22Rv1 (cell line): ENCODE measurements around the gene ATG9B.

ENCODE experiments used
- H3K27ac ChIP-seq: fragments of 450-650 bp; 2 replicates; pipeline ENCODE4 v1.5.1; 2017
- CTCF ChIP-seq: fragments of 450-650 bp; IDR thresholded peaks from 2 replicates; pipeline ENCODE4 v1.5.1; 2017; ENCODE audit warnings: mild to moderate bottlenecking
- ZFX ChIP-seq: fragments of 450-650 bp; IDR thresholded peaks from 2 replicates; pipeline ENCODE4 v1.6.1; 2017; ENCODE audit warnings: antibody characterized with exemption, borderline replicate concordance

The ATG9B gene

DNA sequence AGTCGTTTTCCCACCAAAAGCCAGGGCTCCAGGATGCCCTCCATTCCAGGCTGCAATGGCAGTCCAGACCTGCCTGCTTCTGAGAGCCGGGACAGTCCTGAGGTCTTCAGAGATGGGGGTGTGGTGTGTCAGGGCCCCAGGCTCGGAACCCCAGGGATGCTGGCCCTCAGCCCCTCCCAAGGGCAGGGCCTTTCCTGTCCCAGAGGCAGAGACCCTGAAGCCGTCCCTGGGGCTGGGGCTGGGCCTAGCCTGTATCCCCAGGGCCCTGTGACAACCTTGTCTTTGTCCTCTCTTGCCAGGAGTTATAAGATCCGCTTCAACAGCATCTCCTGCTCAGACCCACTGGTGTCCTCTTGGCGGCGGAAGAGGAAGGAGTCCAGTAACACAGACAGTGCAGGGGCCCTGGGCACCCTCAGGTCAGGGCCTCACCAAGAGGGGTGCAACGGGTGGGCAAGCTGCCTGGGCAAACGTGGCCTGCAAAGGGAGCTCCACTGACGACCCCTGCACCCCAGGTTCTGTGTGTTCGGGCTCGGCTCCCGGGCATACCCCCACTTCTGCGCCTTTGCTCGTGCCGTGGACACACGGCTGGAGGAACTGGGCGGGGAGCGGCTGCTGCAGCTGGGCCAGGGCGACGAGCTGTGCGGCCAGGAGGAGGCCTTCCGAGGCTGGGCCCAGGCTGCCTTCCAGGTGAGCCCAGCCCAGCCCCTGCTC is 17.5 kb downstream of the ATG9B start:
- no peak overlapping the region for H3K27ac ChIP-seq
- TF ChIP-seq ZFX = no peak
- TF ChIP-seq CTCF = no peak

DNA sequence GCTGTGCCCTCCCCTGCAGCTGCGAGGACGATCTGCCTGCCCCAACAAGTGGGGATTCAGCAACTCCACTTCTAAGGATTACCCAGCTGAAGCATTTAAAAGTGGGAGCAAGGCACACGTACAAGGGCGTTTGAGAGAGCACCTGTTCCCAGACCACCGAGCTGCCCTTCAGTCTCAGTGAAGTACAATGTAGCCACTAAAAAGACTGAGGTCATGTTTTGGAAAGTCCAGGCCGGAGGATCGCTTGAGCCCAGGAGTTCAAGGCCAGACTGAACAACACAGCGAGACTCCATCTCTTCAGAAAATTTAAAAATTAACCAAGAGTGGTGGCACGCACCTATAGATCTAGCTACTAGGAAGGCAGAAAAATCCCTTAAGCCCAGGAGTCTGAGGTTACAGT is 18.7 kb downstream of the ATG9B start:
- TF ChIP-seq ZFX = no peak
- no peak overlapping the region for H3K27ac ChIP-seq

DNA sequence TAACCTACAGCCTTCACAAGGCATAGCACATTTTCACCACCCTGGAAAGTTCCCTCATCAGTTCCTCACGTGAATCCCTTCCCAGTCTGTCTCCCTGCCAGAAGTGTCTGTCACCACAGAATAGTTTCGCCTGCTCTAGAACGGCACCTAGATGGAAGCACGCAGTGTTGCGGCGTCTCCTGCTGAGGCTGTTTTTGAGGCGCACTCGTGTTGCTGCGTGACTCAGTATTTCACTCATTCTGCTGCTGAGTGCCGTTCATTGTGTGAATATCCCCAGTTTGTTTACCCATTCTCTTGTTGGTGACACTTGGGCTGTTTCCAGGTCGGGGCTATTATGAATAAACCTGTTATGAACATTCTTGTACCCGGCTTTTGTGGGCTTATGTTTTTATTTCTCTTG is 20.7 kb downstream of the ATG9B start:
- no peak overlapping the region for H3K27ac ChIP-seq
- TF ChIP-seq ZFX (no peak), CTCF (no peak)

DNA sequence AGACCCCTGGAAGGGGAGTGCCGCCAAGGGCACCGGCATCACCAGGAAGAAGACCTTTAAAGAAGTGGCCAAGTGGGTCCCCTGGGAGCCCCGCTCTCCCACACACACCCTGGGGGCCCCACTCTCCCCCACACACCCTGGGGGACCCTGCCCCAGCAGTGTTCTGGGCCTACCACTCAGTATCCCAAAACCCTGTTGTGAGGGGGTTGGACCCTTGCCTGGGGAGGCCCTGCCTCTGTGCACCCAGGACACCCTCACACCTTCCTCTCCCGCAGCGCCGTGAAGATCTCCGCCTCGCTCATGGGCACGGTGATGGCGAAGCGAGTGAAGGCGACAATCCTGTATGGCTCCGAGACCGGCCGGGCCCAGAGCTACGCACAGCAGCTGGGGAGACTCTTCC is 22.7 kb downstream of the ATG9B start:
- H3K27ac ChIP-seq = no peak overlapping the region
- TF ChIP-seq ZFX (no peak), CTCF (no peak)

GRCh38 chr7:151000897-151001495 is 23.3 kb downstream of the ATG9B start:
- H3K27ac ChIP-seq = no peak overlapping the region
- no peak for TF ChIP-seq CTCF
- TF ChIP-seq ZFX = no peak

DNA sequence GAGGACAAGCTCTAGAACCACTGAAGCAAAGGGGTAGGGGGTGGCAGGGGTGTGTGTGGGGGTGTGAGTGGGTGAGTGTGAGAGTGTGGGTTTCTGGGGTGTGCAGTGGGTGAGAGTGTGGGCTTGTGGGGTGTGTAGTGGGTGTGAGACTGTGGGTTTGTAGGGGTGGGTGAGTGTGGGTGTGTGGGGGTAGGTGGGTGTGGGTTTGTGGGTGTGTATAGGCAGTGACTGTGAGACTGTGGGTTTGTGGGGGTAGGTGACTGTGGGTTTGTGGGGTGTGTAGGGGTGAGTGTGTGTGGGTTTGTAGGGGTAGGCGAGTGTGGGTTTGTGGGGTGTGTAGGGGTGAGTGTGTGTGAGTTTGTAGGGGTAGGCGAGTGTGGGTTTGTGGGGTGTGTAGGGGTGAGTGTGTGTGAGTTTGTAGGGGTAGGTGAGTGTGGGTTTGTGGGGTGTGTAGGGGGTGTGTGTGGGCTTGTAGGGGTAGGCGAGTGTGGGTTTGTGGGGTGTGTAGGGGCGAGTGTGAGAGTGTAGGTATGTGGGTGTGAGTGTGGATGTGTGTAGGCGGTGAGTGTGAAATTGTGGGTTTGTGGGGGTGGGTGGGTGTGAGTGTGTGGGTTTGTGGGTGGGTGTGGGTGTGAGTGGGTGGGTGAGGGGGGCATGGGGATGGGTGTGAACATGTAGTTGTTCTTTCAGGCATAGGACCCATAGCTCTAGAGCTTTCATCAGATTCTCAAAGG is 24.6 kb downstream of the ATG9B start:
- TF ChIP-seq ZFX (no peak), CTCF (no peak)
- H3K27ac ChIP-seq = no peak overlapping the region

GRCh38 chr7:150999001-150999400 is 25.3 kb downstream of the ATG9B start:
- H3K27ac ChIP-seq = no peak overlapping the region
- TF ChIP-seq ZFX = no peak
- no peak for TF ChIP-seq CTCF
